Activated CD4-positive, alpha-beta memory T cell treated with anti-CD3 and anti-CD28 coated beads, Interleukin-2, amount 10 ng/mL, durations not matched to agents 7 days and 5 days (primary cell): ENCODE measurements around the gene PPP6R1. TPM values are rescaled to one million over a fixed set of nuclear protein-coding genes. Genes with fewer than 3 reads are reported as not detected.
A peak's percentile ranks its signal among the peaks of the same experiment; 100 is the strongest.

Experiments
- CTCF ChIA-PET: fragments of 350-600 bp; sonication (Branson Sonifier 250); formaldehyde crosslinking; loops from one replicate; lab custom pipeline; 2021; ENCODE audit warnings: antibody characterized with exemption, inconsistent platforms; lab: Charles Lee
- POLR2A ChIA-PET: fragments of 350-600 bp; sonication (Branson Sonifier 250); formaldehyde crosslinking; loops from one replicate; lab custom pipeline; 2021; ENCODE audit warnings: antibody characterized with exemption; lab: Charles Lee
- DNase-seq: peaks from one replicate; pipeline ENCODE4 v3.0.0-alpha.2; 2020
- H3K27ac Mint-ChIP-seq: one replicate; pipeline ENCODE4 v1.8.0; 2021; ENCODE audit warnings: mild to moderate bottlenecking, mixed read lengths
- H3K27me3 Mint-ChIP-seq: one replicate; pipeline ENCODE4 v1.8.0; 2021; ENCODE audit warnings: mixed read lengths
- H3K36me3 Mint-ChIP-seq: one replicate; pipeline ENCODE4 v1.8.0; 2021; ENCODE audit warnings: low read depth, mixed read lengths
- H3K4me1 Mint-ChIP-seq: one replicate; pipeline ENCODE4 v1.8.0; 2021; ENCODE audit warnings: mixed read lengths
- H3K4me3 Mint-ChIP-seq: one replicate; pipeline ENCODE4 v1.8.0; 2021; ENCODE audit warnings: mild to moderate bottlenecking, mixed read lengths
- H3K9me3 Mint-ChIP-seq: one replicate; pipeline ENCODE4 v1.8.0; 2021; ENCODE audit warnings: mixed read lengths
- total RNA-seq, 2 experiments: library from RNA; stranded (reverse); gene quantifications; one replicate each; pipeline ENCODE4 v1.2.3, GENCODE V29; 2021

Gene PPP6R1
- total RNA-seq, 2 experiments from 2014 or later, result 213 to 229 TPM

DNA sequence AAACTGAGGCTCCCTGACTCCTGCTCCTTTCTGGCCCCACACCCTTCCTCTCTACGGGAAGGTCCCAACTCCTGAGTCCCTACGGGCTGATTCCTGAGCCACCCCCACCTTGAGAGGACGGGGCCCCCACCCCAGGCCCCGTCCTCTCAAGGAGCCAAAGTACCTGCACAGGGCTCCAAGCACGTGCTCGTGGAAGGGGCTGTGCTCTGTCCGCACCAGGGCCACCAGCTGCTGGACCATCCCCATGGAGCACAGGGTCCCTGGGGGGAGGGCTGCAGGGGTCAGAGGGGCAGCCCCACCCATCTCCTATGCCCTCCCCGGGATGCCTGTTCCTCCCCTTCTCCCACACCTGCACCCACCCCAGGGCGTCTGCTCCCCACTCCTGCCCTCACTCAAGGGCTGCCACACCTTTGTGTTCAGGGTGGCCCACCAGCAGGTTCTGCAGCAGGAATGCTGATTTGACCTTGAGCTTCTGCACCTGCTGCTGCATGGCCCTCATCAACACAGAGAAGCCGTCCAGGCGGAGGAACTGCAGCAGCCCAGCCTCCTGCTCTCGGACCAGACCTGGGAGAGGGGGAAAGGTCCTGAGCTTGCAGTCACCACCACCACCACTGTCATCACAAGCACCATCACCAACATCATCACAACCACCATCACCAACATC lies 7.0 kb upstream of the PPP6R1 start:
- ChIA-PET POLR2A (no interaction called here), CTCF (no interaction called here)
- Mint-ChIP-seq H3K27ac (no peak overlapping the region), H3K9me3 (peaks cover 7% of the 10 kb centered on the region), H3K4me3 (no peak overlapping the region), H3K36me3 (peaks cover 20% of the 10 kb centered on the region), H3K4me1 (peaks cover 4% of the 10 kb centered on the region), H3K27me3 (no peaks in the 10 kb centered on the region)
- DNase-seq, result no peak

DNA sequence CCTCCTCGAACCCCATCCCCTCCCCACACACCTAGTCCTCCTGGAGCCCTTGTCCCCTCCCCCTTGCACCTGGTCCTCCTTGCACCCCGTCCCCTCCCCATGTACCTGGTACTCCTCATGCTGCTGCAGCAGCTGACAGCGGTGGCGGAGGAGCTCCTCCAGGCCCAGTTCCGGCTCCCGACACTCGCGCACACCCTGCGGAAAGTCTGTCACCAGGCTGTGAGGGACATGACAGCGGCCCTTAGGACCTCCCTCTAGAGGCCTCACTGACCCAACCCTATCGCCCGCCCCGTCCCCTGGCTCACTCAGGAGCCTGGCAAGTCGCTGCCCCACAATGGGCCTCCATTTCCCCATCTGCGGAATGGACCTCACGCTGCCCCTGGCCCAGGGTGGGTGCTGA lies 6.4 kb upstream of the PPP6R1 start:
- H3K9me3 Mint-ChIP-seq, result peaks cover 7% of the 10 kb centered on the region
- no peaks in the 10 kb centered on the region for H3K27me3 Mint-ChIP-seq
- DNase-seq, result no peak
- ChIA-PET CTCF (no interaction called here), POLR2A (no interaction called here)
- H3K27ac Mint-ChIP-seq, result no peak overlapping the region
- no peak overlapping the region for H3K4me3 Mint-ChIP-seq
- peaks cover 9% of the 10 kb centered on the region for H3K4me1 Mint-ChIP-seq
- peaks cover 16% of the 10 kb centered on the region for H3K36me3 Mint-ChIP-seq

DNA sequence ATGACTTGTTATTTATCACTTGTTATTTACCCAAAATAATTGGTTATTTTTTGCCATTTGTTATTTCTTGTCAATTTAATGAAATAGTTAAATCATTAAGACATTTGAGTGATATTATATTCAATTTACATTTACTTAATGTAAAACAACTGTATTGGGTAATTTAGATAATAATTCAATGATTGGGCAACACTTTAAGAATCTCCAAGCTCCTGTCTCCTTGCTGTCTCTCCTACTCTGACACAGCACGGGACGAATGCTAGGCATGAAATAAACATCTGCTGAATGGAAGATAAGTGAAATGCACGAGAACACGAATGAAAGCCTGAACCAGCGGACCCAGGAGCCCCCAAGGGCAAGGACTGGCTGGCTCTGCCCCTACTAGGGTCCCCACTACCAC lies 5.7 kb upstream of the PPP6R1 start:
- no peak overlapping the region for H3K4me3 Mint-ChIP-seq
- peaks cover 7% of the 10 kb centered on the region for H3K9me3 Mint-ChIP-seq
- no peaks in the 10 kb centered on the region for H3K27me3 Mint-ChIP-seq
- no peak for DNase-seq
- CTCF ChIA-PET, result no interaction called here
- peaks cover 17% of the 10 kb centered on the region for H3K36me3 Mint-ChIP-seq
- H3K27ac Mint-ChIP-seq, result no peak overlapping the region
- POLR2A ChIA-PET, result no interaction called here
- H3K4me1 Mint-ChIP-seq, result peaks cover 10% of the 10 kb centered on the region

- Mint-ChIP-seq H3K27ac (no peak overlapping the region), H3K4me1 (peaks cover 15% of the 10 kb centered on the region), H3K36me3 (peaks cover 24% of the 10 kb centered on the region), H3K27me3 (no peaks in the 10 kb centered on the region), H3K4me3 (no peak overlapping the region), H3K9me3 (peaks cover 7% of the 10 kb centered on the region)
- DNase-seq, result no peak
- POLR2A ChIA-PET, result interaction anchor here (1.0 kb wide), 1 partner anchor 21 kb away, joined by 4 read pairs; no protein-coding TSS in a partner anchor
- CTCF ChIA-PET, result no interaction called here
Measured at GRCh38 chr19:55262359-55262758, 3.5 kb upstream of the PPP6R1 start.

DNA sequence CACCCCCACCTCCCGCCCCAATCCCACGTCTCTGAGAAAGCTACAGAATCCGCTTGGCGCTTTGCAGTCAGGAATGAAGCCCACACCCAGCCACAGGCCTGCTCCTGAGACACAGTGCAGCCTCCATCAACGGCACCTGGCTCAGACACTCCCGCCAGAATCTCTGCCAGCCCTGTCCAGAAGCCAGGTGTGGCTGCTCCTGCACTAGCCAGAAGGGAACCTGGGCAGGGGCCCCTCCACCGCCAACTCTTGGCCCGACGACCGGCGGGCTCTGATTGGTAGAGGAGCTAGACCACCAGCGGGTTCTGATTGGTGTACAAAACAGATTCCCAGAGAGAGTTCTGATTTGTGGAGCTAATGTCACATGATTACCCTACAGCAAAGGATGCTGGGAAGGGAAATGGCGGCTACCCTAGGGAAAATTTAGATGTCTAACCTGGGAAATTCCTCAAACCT lies 2.9 kb upstream of the PPP6R1 start:
- Mint-ChIP-seq H3K9me3 (peaks cover 6% of the 10 kb centered on the region), H3K4me1 (peaks cover 20% of the 10 kb centered on the region), H3K27me3 (no peaks in the 10 kb centered on the region), H3K27ac (no peak overlapping the region), H3K36me3 (peaks cover 28% of the 10 kb centered on the region), H3K4me3 (no peak overlapping the region)
- DNase-seq, result no peak
- POLR2A ChIA-PET, result interaction anchor here (0.8 to 1.0 kb wide), 3 partner anchors 15 to 345 kb away, joined by 3 to 4 read pairs (median 3); no protein-coding TSS in a partner anchor
- CTCF ChIA-PET, result interaction anchor here (0.6 kb wide), 1 partner anchor 51 kb away, joined by 5 read pairs; no protein-coding TSS in a partner anchor

DNA sequence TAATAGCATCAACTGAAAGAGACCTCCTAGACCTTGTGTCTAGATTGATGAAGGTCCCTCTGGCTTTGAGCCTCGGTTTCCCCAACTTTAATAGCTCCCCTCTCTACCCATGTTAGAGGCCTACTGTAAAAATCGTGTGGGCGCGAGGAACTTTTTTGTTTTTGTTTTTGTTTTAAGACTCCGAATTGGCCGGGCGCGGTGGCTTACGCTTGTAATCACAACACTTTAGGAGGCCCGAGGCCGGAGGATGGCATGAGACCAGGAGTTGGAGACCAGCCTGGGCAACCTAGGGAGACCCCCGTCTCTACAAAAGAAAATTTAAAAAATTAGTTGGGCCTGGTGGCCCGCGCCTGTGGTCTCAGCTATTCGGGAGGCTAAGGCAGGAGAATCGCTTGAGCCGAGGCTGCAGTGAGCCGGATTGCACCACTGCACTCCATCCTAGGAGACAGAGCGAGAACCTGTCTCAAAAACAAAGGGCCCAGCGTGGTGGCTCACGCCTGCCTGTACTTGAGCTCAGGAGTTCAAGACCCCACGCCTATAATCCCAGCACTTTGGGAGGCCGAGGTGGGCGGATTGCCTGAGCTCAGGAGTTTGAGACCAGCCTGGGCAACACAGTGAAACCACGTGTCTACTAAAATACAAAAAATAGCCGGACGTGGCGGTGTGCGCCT lies 858 bp upstream of the PPP6R1 start:
- H3K36me3 Mint-ChIP-seq, result peaks cover 41% of the 10 kb centered on the region

DNA sequence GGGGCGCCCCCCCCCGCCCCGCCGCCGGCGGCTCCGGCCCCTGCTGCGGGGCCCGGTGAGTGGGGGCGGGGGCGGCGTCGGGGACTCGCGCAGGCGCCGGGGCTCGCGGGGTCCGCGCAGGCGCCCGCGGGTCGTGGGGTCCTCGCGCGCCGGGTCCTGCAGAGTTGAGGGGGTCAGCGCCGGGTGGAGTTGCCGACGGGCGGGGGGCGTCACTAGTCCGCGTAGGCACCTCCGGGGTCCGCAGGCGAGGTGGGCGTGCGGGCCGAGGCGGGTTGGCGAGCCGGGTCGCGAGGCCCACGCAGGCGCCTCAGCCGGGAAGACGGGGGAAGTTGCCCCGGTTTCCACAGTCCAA lies 365 bp downstream of the PPP6R1 start:
- ChIA-PET POLR2A (interaction anchor here (1.2 to 5.7 kb wide), 13 partner anchors 19 to 366 kb away, joined by 3 to 96 read pairs (median 12); partner anchors contain the start of genes FIZ1, HSPBP1, KMT5C and TMEM238), CTCF (interaction anchor here (1.2 to 5.0 kb wide), 3 partner anchors 33 to 48 kb away, joined by 3 to 25 read pairs (median 8); no protein-coding TSS in a partner anchor)
- no peaks in the 10 kb centered on the region for H3K9me3 Mint-ChIP-seq
- H3K27ac Mint-ChIP-seq, result peak overlapping the region; percentile 98
- no peak for DNase-seq
- no peaks in the 10 kb centered on the region for H3K27me3 Mint-ChIP-seq
- H3K36me3 Mint-ChIP-seq, result peaks cover 53% of the 10 kb centered on the region
- H3K4me3 Mint-ChIP-seq, result peak overlapping the region; percentile 100
- peaks cover 34% of the 10 kb centered on the region for H3K4me1 Mint-ChIP-seq

More for the DNA sequence above, 858 bp upstream of the PPP6R1 start:
- Mint-ChIP-seq H3K4me3 (peak overlapping the region; percentile 78), H3K9me3 (no peaks in the 10 kb centered on the region), H3K27me3 (no peaks in the 10 kb centered on the region), H3K27ac (peak overlapping the region; percentile 98), H3K4me1 (peaks cover 29% of the 10 kb centered on the region)
- CTCF ChIA-PET, result interaction anchor here (0.7 to 2.3 kb wide), 9 partner anchors 18 to 257 kb away, joined by 3 to 8 read pairs (median 3); partner anchors contain the start of gene HSPBP1
- POLR2A ChIA-PET, result interaction anchor here (0.7 to 2.5 kb wide), 33 partner anchors 10 to 397 kb away, joined by 3 to 81 read pairs (median 4); partner anchors contain the start of genes FIZ1, HSPBP1, KMT5C and TMEM238
- DNase-seq, result no peak

GRCh38 chr19:55257461-55258420 lies 1.1 kb downstream of the PPP6R1 start:
- CTCF ChIA-PET, result interaction anchor here (1.2 to 5.0 kb wide), 3 partner anchors 19 to 48 kb away, joined by 3 to 25 read pairs (median 9); no protein-coding TSS in a partner anchor

GRCh38 chr19:55256562-55257460 lies 2.0 kb downstream of the PPP6R1 start:
- CTCF ChIA-PET, result interaction anchor here (0.8 to 5.0 kb wide), 4 partner anchors 20 to 128 kb away, joined by 3 to 25 read pairs (median 6); no protein-coding TSS in a partner anchor
- H3K4me3 Mint-ChIP-seq, result peak overlapping the region; percentile 100
- POLR2A ChIA-PET, result interaction anchor here (0.8 to 6.9 kb wide), 15 partner anchors 10 to 793 kb away, joined by 3 to 96 read pairs (median 4); partner anchors contain the start of genes HSPBP1, ISOC2, KMT5C and LENG9
- no peak for DNase-seq
- no peaks in the 10 kb centered on the region for H3K9me3 Mint-ChIP-seq
- H3K27ac Mint-ChIP-seq, result peak overlapping the region; percentile 100
- H3K36me3 Mint-ChIP-seq, result peaks cover 57% of the 10 kb centered on the region
- no peaks in the 10 kb centered on the region for H3K27me3 Mint-ChIP-seq
- H3K4me1 Mint-ChIP-seq, result peaks cover 50% of the 10 kb centered on the region

More at GRCh38 chr19:55257461-55258420, 1.1 kb downstream of the PPP6R1 start:
- Mint-ChIP-seq H3K36me3 (peaks cover 58% of the 10 kb centered on the region), H3K9me3 (no peaks in the 10 kb centered on the region), H3K4me1 (peaks cover 42% of the 10 kb centered on the region), H3K27ac (peak overlapping the region; percentile 100), H3K4me3 (peak overlapping the region; percentile 100), H3K27me3 (no peaks in the 10 kb centered on the region)
- POLR2A ChIA-PET, result interaction anchor here (1.2 to 6.9 kb wide), 7 partner anchors 21 to 204 kb away, joined by 3 to 96 read pairs (median 8); partner anchors contain the start of genes HSPBP1, ISOC2, KMT5C and RPL28
- DNase-seq, result peak; percentile 34

- Mint-ChIP-seq H3K27ac (peak overlapping the region; percentile 100), H3K36me3 (peaks cover 67% of the 10 kb centered on the region), H3K4me3 (peak overlapping the region; percentile 100), H3K4me1 (peaks cover 60% of the 10 kb centered on the region), H3K9me3 (no peaks in the 10 kb centered on the region), H3K27me3 (no peaks in the 10 kb centered on the region)
- DNase-seq, result peak; percentile 65
- POLR2A ChIA-PET, result interaction anchor here (0.8 to 6.9 kb wide), 19 partner anchors 9 to 792 kb away, joined by 3 to 96 read pairs (median 4); partner anchors contain the start of genes HSPBP1, ISOC2, KMT5C and LENG9
- CTCF ChIA-PET, result interaction anchor here (0.8 to 5.0 kb wide), 8 partner anchors 21 to 399 kb away, joined by 3 to 25 read pairs (median 4); partner anchors contain the start of genes HSPBP1, KMT5C and TMEM238
Measured at GRCh38 chr19:55255618-55256423, 3.0 kb downstream of the PPP6R1 start.
